Vagina (tissue), 2 donors: ENCODE data around the gene PDE3B.

ENCODE experiments used
- CTCF ChIP-seq, 3 experiments: fragments of 450-650 bp in 2 of 3; fragments of 200-600 bp in 1 of 3; sonication (generic) in 1 of 3; IDR thresholded peaks; one replicate each; pipeline ENCODE4 v1.5.1; 2017 to 2019; ENCODE audit warnings: antibody characterized with exemption in 3 of 3, mild to moderate bottlenecking in 2 of 3, moderate library complexity in 2 of 3
- POLR2A ChIP-seq, 2 donors: fragments of 450-650 bp; IDR thresholded peaks; one replicate each; pipeline ENCODE4 v1.6.1; 2017; ENCODE audit warnings: antibody characterized with exemption in 2 of 2, mild to moderate bottlenecking in 2 of 2, moderate library complexity in 2 of 2
- POLR2AphosphoS5 ChIP-seq, 2 donors: sonication (generic); formaldehyde crosslinking; IDR thresholded peaks; one replicate each; pipeline ENCODE4 v1.9.0; 2017; ENCODE audit warnings: antibody characterized with exemption in 2 of 2, mild to moderate bottlenecking in 2 of 2, low read depth in 1 of 2; ENCODE audit not compliant: insufficient read depth in 1 of 2

- TF ChIP-seq POLR2A (IDR thresholded peaks at IDR 0.05) (no peak), CTCF (IDR thresholded peaks at IDR 0.05) (no peak), POLR2AphosphoS5 (IDR thresholded peaks at IDR 0.05; ENCODE audit: insufficient read depth in 1 of 2, low read depth in 1 of 2) (no peak)
Measured at GRCh38 chr11:14705067-14705466, 61.5 kb downstream of the PDE3B start.
